ENCODE data around the gene SRGAP2B.
"Not testable (repeated sequence)": the region's sequence is repeated elsewhere in the genome, so short reads cannot be mapped to it uniquely, and the experiment has no call there.

The SRGAP2B gene

DNA sequence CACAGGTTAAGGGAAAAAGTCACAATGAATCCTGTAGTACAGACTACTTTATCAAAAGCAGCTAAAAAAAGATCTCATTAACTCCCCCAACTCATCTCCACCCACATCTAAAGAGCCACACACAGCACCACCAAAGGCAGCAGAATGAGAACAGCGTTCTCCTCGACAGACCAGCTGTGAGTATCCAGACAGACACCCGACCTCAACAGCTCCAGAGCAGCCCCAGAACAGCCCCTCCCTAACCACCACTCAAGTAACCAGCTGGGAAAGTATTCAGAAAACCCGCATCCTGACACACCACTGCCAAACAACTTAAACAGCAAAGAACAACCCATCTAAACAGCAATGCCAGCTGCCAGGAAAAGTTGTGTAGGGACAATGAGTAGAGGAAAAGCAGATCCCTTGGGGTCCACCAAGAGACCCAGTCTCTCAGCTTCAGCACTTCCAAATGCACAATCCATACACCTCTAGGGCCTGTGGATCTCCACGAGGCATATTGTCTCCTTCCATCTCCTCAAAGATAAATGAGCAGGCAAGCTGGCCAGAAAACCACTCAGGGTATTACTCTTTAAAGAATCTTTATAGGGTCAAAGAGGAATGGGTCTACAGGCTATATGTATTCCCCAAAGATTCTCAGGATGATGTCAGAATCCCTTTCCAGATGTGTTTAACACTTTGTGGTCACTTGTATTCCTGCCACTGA, 49.4 kb downstream of the SRGAP2B start:
- DNase-seq (ENCODE audit: low read depth in 2 of 2): not testable (repeated sequence)

DNA sequence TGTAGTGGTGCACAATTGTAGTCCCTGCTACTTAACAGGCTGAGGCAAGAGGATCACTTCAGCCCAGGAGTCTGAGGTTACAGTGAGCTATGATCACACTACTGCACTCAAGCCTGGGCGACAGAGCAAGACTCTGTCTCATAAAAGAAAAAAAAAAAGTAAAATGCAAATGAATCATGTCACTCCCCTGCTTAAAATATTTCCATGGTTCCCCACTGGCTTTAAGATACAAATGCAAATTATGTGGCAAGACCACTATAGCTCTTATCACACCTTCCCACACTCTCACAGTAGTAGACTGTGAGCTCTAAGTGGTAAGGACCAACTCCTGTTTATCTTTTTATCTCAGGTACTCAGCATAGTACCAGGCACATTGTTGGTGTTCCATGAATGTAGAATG, 53.6 kb downstream of the SRGAP2B start:
- not testable (repeated sequence) for DNase-seq (ENCODE audit: low read depth in 2 of 2)

DNA sequence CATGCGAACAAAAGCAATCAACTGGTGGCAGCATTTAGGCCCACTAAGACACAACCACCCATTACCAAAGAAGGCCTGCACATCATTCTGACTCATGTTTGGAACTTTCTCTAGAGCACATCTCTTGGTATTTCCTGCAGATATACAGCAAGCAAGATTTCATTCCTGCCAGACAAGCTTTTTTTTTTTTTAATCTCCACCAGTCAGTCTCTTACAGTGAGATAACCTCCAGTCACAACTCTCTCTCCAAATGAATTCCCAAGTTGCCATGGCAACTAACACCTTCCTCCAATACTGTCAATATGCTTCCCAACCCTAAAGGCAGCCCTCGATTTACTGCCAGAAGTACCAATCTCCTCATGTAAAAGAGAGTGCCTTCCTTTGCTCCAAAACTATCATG, 59.1 kb downstream of the SRGAP2B start:
- not testable (repeated sequence) for DNase-seq (ENCODE audit: low read depth in 2 of 2)

DNA sequence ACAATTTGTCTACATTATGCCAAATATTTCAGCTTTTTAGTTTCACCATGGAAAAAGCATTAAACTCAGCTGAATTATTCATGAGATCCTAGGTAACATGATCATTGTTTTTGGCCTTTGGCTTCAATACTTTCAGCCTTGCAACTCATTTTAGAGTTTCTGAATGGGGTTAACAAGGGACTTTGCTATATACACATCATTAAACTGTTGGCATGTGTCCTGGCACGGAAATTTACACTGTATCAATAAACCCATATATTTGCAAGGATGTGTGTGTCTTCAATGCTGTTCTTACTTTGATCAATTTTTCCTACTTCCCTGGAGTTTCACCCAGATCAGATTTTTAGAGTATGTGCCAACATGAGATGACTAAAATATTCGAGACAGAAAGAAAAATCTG, 61.6 kb downstream of the SRGAP2B start:
- not testable (repeated sequence) for DNase-seq (ENCODE audit: low read depth in 2 of 2)

DNA sequence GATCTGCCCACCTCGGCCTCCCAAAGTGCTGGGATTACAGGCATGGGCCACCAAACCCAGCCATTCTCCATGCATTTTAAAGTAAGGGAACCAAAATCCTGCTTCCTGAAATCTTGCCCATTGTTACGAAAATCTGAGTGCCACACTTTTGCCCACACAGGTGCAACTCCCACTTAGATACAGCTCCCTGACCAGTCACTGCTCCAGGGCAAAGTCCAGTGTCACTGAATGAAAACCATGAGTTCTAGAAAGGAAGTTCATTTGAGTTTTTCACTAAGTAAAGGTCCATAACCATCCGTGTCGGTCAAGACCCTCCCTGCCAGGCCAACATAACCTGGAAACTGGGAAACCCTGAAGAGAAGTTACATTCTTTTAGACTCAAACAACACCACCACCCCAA, 67.9 kb downstream of the SRGAP2B start:
- DNase-seq (ENCODE audit: low read depth in 2 of 2): not testable (repeated sequence)

DNA sequence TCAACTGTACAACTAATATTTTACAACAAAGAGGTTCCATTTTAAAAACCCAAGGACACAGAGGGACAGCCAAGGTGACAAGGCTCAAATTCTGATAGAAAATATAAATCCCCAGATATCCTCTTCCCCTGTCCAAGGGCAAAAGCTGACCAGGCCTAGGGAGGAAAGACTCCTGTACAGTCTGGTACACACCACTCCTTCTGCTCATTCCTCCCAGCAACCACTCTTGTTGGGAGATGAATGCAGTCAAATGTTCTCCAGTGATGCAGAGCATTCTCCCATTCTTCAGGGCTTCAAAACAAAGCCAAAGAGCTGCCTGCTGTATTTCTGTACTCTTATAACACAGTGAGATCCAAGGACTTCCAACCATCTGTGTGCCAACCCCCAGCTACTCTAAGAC, 69.8 kb downstream of the SRGAP2B start:
- DNase-seq (ENCODE audit: low read depth in 2 of 2): not testable (repeated sequence)

DNA sequence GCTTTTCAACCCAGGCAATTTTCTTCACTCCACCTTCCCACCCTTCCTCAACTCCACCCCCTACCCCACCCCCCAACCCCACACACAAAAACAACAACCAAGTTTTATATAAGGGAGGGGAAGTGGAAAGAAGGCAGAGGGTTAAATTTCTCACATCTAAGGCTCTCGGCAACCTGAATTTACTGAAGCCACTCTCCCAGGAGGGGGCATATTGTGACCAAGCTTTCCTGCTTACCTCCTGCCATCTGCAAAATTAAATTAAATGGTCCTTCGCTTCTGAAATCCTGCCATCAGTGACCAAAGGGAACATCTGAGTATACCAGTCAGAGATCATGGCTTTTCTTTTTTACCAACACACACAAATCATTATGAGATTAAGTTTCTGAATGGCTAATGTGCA, 72.9 kb downstream of the SRGAP2B start:
- DNase-seq (ENCODE audit: low read depth in 2 of 2): not testable (repeated sequence)

DNA sequence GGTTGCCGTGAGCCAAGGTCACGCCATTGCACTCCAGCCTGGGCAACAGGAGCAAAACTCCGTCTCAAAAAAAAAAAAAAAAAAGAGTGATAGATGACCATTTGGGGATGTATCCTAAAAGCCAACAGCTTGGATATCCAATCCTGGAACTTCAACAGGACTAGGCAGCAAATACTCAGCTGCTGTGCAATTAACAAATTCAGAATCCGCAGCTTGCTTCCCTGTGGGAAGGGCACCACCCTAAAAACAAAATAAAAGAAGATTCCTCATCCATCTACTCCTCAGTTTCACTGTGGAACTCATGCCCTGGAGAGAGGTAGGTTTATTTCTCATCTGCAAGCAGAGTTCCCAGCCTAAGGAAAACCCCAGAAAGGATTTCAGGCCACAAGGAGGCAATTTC, 73.4 kb downstream of the SRGAP2B start:
- not testable (repeated sequence) for DNase-seq (ENCODE audit: low read depth in 2 of 2)

DNA sequence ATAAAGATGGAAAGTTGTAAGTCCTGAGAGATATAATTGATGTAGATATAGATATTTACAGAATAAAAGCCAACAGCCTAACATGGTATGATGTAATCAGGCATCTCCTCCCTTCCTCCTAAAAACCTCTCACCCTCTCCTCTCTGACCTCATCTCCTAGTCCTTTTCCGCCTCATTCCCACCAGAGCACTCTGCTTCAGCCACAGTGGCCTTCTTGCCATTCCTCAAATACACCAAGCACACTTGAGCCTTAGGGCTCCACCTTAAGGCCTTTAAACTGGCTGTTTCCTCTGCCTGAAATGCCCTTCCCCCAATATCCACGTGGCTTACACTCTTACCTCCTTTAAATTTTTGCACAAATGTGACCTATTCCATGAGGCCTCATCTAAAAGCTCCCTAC, 75.4 kb downstream of the SRGAP2B start:
- DNase-seq (ENCODE audit: low read depth in 2 of 2): not testable (repeated sequence)

DNA sequence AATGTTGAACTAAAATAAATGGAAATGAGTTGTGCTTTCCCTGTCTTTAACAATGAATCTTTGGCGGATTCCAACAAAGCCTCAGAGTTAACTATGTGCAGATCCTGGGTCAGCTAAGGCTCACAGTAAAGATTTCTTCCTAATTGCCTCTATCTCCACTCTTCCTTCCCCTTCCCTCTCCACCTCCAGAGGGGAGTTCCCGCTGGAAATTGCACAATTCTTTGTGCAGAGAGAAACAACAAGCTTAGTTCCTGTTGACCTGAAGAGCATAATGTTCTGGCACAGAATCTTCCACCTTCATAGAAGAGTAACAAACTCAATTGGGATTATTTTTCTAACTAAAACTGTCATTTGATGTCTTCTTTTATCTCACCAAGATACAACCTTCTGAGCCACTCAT, 77.4 kb downstream of the SRGAP2B start:
- DNase-seq (ENCODE audit: low read depth in 2 of 2): not testable (repeated sequence)

DNA sequence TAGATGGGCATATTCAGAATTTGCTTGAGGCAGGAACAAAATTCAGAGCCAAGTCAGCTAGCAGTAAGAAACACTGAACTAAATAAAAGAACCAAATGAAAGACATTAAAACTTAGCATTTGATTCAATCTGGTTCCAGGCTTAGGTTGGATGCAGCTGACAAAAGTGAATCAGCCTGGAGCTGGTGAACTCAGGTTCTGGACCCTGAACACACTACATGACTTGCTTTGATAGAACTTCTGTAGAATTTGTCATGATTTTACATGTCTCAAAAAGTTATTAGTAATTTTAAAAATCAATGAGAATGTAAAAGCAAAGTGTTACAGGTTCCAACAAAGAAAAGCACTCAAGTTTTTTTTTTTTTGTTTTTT, 78.7 kb downstream of the SRGAP2B start:
- DNase-seq (ENCODE audit: low read depth in 2 of 2): not testable (repeated sequence)

DNA sequence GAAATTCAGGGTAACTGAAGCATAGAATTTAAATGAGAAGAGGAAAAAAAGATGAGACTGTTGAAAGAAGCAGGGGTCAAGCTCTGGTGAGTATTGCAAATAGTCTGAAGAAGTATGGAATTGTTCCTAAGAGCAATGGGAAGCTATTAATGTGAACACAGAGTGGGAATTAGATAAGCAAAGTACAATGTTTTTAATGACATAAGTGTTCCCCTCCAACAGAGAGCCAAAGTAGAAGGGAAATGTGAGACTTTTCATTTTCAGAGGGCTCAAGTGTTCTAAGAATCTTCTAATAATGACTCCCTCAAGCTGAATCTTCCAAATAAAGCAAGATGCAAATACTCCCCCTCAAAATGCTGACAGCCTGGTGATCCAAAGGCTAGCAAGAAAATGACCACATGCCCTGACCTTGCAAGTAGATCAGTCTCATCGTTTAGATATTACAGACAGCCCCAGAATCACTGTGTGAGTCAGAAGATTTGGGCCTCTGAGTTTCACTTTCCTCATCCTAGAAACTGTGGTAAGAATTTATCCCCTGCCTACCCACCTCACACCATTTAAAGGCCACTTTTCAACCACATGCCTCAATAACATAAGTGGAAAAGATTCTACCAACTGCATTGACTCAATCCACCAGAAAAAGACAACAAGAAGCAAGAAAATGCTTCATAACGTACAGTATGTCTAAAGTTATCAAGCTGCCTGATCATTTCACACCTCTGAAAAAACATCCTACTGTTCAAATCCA, 79.2 kb downstream of the SRGAP2B start:
- not testable (repeated sequence) for DNase-seq (ENCODE audit: low read depth in 2 of 2)

DNA sequence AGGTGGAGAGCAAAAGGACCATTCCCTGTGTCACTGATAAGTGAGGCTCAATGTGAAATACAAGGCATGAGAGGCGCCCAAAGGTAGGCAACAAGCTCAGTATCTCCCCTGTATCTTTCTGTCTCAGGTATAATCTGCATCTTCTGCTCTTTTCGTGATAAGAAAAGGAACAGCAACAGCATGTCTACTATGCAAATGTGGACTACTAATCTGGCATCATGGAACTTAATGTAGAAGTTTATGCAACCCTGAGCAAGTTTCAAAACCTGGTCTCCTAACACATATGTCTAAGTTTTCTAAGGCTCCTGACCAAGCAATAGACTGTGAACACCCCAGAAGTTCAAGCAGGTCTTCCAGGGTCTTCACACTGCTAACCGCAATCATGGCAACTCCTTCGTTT, 81.8 kb downstream of the SRGAP2B start:
- DNase-seq (ENCODE audit: low read depth in 2 of 2): not testable (repeated sequence)

DNA sequence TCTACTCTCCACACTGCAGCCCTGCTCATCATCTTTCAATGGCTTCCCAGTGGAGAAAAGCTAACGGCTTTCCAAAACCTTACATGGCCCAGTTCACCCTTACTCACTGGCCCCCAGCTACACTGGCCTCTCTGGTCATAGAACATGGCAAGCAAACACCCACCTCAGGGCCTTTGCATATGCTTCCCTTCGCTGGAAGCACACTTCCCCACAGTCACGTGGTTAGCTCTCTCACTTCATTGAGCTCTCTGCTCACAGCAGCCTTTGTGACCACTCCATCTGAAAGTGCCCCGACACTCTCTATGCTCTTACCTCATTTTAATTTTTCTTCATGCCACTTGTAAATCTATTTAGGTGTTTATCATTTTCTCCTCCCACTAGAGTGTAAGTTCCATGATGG, 83.3 kb downstream of the SRGAP2B start:
- not testable (repeated sequence) for DNase-seq (ENCODE audit: low read depth in 2 of 2)

DNA sequence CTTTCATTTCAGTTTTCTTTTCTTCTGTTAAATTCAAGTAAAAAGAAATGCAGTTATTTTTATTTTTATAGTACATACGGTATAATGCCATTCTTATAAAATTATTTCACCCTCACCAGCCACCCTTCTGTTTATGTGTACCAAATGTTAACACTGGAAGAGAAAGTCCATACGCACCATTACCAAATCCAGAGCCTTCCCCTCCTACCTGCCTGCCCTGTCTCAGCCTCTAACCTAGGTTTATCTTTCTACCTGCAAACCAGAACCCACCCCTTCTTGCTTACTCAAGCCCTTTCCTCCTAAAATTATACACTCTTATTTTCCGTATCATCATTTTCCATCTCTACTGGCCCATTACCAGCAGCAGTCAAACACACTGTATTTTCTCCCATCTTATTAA, 84.5 kb downstream of the SRGAP2B start:
- DNase-seq (ENCODE audit: low read depth in 2 of 2): not testable (repeated sequence)

DNA sequence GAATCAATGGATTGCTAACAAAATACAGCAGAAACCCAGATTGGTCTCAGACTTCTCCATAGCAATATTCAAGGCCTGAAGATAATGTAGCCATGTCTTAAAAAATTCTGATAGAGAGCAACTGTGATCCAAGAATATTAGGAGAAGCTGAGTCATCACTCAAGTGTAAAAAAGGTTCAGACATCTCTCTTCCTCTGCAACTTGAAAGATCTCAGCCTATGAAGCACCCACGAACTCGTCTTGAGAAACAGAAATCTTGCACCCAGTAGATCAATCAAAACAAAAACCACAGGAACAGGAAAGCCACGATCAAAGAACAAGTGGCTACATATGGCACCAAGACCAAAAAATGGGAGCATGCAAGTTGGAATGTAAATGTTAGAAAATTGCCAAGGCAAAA, 85.2 kb downstream of the SRGAP2B start:
- not testable (repeated sequence) for DNase-seq (ENCODE audit: low read depth in 2 of 2)

DNA sequence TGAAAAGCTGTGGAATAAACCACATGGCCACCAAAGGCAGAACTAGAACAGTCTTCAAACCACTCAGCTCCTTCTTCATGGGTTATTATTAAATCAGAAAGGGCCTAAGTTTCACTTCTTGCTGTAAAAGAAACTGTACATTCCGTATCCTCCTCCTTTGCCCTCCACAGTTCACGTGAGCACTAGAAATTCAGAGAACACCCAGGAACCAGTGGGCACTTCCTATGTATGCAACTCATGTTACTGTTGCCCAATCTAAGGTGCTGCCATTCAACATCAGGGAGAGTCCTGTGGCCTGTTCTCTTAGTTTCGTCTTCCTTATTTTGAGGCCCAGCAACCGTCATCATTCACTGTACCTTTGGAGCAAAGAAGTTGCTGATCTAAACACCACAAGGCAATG, 86.7 kb downstream of the SRGAP2B start:
- not testable (repeated sequence) for DNase-seq (ENCODE audit: low read depth in 2 of 2)

DNA sequence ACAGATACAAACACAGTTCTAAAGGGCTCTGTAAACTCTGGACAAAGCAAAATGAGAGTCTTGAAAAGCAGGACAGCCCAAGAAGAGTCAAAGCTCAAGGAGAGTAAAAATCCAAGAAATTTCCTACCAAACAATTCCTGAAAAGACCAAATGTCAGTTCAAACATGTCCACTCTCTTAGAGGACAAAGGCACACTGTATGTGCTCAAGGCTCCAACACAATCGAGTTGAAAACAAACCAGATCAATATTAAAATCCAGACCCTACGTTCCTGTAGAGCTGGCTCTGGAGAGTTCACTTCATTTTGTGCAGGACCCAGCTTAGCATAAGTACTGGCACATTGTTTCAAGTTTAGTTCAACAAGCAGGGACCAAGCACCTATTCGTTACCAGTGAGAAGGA, 90.0 kb downstream of the SRGAP2B start:
- DNase-seq (ENCODE audit: low read depth in 2 of 2): not testable (repeated sequence)

DNA sequence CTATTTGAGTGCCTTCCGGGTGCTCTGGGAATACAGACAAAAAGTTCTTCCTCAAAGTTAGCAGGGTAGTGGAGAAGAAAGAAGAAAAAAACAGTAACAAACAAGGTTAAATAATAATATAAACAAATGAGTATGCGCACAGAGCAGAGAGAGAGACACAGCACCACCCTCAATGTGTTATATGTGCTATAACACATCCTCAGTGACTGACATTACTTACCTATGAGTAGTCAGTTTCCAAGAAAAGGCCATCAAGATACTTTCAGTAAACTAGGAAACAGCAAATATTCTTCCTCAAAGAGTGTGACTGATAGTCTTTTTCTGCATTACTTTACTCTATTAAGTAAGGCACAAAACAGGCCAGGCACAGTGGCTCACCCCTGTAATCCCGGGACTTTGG, 93.7 kb downstream of the SRGAP2B start:
- not testable (repeated sequence) for DNase-seq (ENCODE audit: low read depth in 2 of 2)

DNA sequence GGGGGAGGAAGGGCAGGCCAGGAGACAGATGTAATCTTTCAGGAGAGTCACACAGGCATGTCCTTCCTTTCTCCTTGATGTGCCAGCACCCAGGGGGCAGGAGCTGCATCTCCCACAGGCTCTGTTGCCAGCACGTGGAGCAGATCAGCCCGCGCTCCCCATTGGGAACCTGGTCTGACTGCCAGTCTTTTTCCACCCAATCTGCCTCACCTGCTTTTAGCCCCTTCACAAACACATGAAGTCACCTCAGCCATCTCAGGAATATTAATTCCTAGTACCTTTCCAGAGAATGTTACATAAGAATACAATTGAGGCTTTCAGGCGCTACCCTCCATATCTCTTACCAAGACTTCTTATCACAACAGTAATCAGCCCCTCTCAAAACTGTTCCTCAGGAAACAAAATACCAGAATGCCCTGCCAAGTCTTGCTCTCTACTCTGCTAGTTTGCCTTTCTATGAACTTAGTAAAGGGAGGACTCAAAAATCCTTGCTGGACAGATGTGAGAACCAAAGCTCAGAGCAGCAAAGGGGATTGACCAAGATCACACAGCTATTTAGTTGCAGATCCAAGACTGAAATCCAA, 94.3 kb downstream of the SRGAP2B start:
- DNase-seq (ENCODE audit: low read depth in 2 of 2): not testable (repeated sequence)

DNA sequence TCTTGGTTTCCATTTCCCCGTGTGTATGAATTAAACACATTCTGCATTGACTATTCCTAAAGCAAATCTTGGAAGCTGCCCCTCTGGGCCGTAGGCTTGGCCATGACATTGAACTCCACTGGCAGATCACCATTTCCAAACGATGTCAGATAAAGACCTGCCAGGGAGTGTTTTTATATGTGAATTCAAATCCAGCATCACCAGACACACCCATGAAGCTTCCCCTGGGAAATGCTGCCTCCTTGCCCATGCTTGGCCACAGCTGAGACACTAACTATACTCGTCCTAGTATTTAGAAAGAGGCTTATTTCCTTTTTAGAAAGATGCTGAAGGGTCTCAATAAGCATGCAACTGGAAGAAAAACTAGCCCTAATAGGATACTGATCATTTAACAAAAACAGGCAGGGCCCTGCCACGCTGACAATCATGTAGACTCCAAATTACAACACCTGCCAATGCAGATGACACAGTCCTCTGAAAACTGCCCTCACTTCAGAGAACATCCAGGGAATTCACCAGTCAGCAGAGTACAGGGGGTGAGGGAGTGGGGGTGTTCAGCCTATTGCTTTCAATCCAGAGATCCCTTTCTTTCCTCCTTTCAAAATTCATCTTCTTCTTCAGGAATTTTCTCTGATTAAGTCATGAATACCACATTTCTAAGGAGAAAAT, 94.9 kb downstream of the SRGAP2B start:
- DNase-seq (ENCODE audit: low read depth in 2 of 2): not testable (repeated sequence)

DNA sequence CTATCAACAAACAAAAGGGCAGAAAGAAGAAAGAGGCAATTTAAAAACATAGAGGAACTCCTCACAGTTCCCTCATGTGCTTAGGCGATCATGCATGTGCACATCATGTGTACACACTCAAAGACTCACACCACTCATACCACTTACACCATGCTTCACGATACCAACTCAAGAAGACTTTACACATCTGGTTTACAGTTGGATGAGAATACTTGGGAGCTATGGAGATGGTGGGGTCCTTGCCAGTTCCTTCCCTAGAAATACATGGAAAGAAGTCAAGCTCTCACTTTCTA, 96.2 kb downstream of the SRGAP2B start:
- DNase-seq (ENCODE audit: low read depth in 2 of 2): not testable (repeated sequence)

Data from activated CD4-positive, alpha-beta T cell treated with anti-CD3 and anti-CD28 coated beads for 24 hours (primary cell).